OCI-LY3 (cell line): ENCODE results near the gene SFTA2.
A peak's percentile ranks its signal among the peaks of the same experiment; 100 is the strongest.

Experiments used
- H2AFZ ChIP-seq: fragments of 200-600, 300-600 bp; shearing (Covaris generic); 2 replicates; pipeline ENCODE4 v1.6.0; 2014; ENCODE audit warnings: antibody characterized with exemption, low read depth, low read length
- H3K27ac ChIP-seq: fragments of 200-600, 300-600 bp; sonication (generic); 2 replicates; pipeline ENCODE4 v1.5.1; 2014; ENCODE audit warnings: mild to moderate bottlenecking, low read length, moderate library complexity, mixed read lengths
- H3K27me3 ChIP-seq: fragments of 200-600, 300-600 bp; sonication (generic); 2 replicates; pipeline ENCODE4 v1.6.1; 2014; ENCODE audit warnings: low read depth, low read length, mixed read lengths
- H3K36me3 ChIP-seq: fragments of 200-600, 300-600 bp; sonication (generic); replicated peaks from 2 replicates; pipeline ENCODE3; 2014; ENCODE audit warnings: low read depth, low read length, mixed read lengths
- H3K4me1 ChIP-seq: fragments of 300-600, 200-600 bp; sonication (generic); 2 replicates; pipeline ENCODE4 v1.6.1; 2014; ENCODE audit warnings: low read length, mixed read lengths
- H3K4me2 ChIP-seq: fragments of 200-600, 300-600 bp; sonication (generic); 2 replicates; pipeline ENCODE4 v1.6.1; 2014; ENCODE audit warnings: low read length, mixed read lengths
- H3K4me3 ChIP-seq: fragments of 300-600, 200-600 bp; sonication (generic); 2 replicates; pipeline ENCODE4 v1.5.1; 2014; ENCODE audit warnings: antibody characterized with exemption, mild to moderate bottlenecking, low read length, moderate library complexity
- H3K79me2 ChIP-seq: fragments of 300-600, 200-600 bp; shearing (Covaris generic); 2 replicates; pipeline ENCODE4 v1.6.1; 2014; ENCODE audit warnings: mild to moderate bottlenecking, low read length, mixed read lengths
- H3K9ac ChIP-seq: fragments of 300-600, 200-600 bp; shearing (Covaris generic); 2 replicates; pipeline ENCODE4 v1.6.0; 2014; ENCODE audit warnings: mild to moderate bottlenecking, low read length, moderate library complexity
- H3K9me3 ChIP-seq: fragments of 200-600, 300-600 bp; shearing (Covaris generic); 2 replicates; pipeline ENCODE4 v1.6.1; 2014; ENCODE audit warnings: low read length, mixed read lengths; ENCODE audit not compliant: insufficient read depth
- H4K20me1 ChIP-seq: fragments of 200-600, 300-600 bp; sonication (generic); 2 replicates; pipeline ENCODE4 v1.6.1; 2016; ENCODE audit warnings: low read length, mixed read lengths; ENCODE audit not compliant: insufficient read depth
- EZH2phosphoT487 ChIP-seq: fragments of 200-600 bp; shearing (Covaris generic); IDR thresholded peaks from 2 replicates; pipeline ENCODE4 v1.6.1; 2018; ENCODE audit warnings: antibody characterized with exemption, mixed run types, low read depth
- TF ChIP-seq, protein P1 (sequence below): fragments of 200-600, 300-600 bp; sonication (generic); IDR thresholded peaks from 2 replicates; pipeline ENCODE4 v1.5.1; 2014; ENCODE audit warnings: antibody characterized with exemption, low read length, low read depth

SFTA2 gene

DNA sequence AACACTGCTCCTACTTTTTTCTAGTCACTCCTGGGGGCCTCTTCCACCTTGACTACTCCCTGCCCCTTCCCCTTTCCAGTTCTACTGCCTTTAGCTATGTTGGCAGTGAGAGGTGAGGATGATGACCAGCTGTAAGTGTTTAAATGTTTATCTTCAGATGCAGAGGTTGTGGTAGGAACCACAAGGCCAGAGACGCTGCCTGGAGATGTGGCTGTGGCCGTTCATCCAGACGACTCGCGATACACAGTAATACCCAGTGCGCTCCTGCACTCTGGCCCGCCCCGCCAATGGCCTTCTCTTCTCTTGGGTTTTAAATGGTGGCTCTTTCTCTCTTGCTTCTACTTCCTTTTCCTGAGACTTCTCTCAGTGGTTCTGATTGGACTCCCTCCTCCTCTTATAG lies 13.3 kb downstream of the SFTA2 start:
- Histone ChIP-seq H3K36me3 (peaks cover 4% of the 10 kb centered on the region), H3K9ac (no peak overlapping the region), H3K4me1 (peaks cover 9% of the 10 kb centered on the region), H2AFZ (no peak overlapping the region), H3K9me3 (no peaks in the 10 kb centered on the region), H3K4me3 (no peak overlapping the region), H3K27ac (no peak overlapping the region), H3K4me2 (no peak overlapping the region), H4K20me1 (no peaks in the 10 kb centered on the region), H3K27me3 (no peaks in the 10 kb centered on the region), H3K79me2 (peaks cover 7% of the 10 kb centered on the region)
- TF ChIP-seq, protein P1, sequence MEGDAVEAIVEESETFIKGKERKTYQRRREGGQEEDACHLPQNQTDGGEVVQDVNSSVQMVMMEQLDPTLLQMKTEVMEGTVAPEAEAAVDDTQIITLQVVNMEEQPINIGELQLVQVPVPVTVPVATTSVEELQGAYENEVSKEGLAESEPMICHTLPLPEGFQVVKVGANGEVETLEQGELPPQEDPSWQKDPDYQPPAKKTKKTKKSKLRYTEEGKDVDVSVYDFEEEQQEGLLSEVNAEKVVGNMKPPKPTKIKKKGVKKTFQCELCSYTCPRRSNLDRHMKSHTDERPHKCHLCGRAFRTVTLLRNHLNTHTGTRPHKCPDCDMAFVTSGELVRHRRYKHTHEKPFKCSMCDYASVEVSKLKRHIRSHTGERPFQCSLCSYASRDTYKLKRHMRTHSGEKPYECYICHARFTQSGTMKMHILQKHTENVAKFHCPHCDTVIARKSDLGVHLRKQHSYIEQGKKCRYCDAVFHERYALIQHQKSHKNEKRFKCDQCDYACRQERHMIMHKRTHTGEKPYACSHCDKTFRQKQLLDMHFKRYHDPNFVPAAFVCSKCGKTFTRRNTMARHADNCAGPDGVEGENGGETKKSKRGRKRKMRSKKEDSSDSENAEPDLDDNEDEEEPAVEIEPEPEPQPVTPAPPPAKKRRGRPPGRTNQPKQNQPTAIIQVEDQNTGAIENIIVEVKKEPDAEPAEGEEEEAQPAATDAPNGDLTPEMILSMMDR: no peak
- no peak for TF ChIP-seq EZH2phosphoT487

DNA sequence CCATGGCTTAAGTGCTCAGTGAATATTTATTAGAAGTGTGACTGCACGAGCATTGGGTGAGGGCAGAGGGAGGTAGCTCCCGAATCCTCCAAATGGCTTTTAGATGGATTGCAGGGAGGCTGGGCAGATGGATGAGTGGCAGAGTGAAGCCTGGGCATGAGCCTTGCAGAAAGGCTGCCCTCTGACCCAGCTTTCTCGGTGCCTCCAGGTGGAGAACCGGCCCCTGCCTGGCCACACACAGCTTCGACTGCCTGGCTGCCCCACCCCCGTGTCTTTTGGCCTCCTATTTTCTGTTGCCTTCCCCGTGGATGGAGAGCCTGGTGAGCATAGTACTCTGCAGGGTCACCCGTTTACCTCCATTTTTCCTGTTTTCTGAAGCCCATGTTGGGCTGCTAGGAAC lies 14.5 kb downstream of the SFTA2 start:
- H3K27ac ChIP-seq: no peak overlapping the region
- no peaks in the 10 kb centered on the region for H3K9me3 ChIP-seq
- no peak overlapping the region for H3K9ac ChIP-seq
- peaks cover 13% of the 10 kb centered on the region for H3K4me1 ChIP-seq
- no peak overlapping the region for H3K4me2 ChIP-seq
- peaks cover 7% of the 10 kb centered on the region for H3K79me2 ChIP-seq
- peaks cover 4% of the 10 kb centered on the region for H3K36me3 ChIP-seq
- no peaks in the 10 kb centered on the region for H4K20me1 ChIP-seq
- TF ChIP-seq EZH2phosphoT487: no peak
- no peak overlapping the region for H3K4me3 ChIP-seq
- H3K27me3 ChIP-seq: no peaks in the 10 kb centered on the region
- no peak overlapping the region for H2AFZ ChIP-seq

DNA sequence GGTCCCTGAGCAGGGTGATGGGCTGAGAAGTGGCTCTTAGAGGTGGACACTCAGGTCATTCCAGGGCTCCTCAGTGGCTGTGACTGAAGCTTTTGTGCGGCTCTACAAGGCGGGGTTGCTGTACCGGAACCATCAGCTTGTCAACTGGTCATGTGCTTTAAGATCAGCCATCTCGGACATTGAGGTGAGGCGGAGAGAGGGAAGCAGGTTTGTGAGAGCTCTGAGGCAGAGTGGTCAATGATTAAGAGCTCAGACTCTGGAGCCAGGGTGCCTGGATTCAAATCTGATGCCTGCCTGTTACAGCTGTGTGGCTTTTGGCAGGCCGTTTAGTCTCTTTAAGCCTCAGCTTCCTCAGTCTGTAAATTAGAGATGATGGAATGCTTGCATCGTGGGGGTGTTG lies 14.9 kb downstream of the SFTA2 start:
- Histone ChIP-seq H3K4me1 (peaks cover 13% of the 10 kb centered on the region), H3K9me3 (no peaks in the 10 kb centered on the region), H4K20me1 (no peaks in the 10 kb centered on the region), H3K4me3 (no peak overlapping the region), H3K36me3 (peaks cover 1% of the 10 kb centered on the region), H3K4me2 (no peak overlapping the region), H3K79me2 (peaks cover 7% of the 10 kb centered on the region), H3K27me3 (no peaks in the 10 kb centered on the region), H3K27ac (no peak overlapping the region), H3K9ac (no peak overlapping the region), H2AFZ (no peak overlapping the region)
- no peak for TF ChIP-seq EZH2phosphoT487
- TF ChIP-seq, protein P1: no peak

DNA sequence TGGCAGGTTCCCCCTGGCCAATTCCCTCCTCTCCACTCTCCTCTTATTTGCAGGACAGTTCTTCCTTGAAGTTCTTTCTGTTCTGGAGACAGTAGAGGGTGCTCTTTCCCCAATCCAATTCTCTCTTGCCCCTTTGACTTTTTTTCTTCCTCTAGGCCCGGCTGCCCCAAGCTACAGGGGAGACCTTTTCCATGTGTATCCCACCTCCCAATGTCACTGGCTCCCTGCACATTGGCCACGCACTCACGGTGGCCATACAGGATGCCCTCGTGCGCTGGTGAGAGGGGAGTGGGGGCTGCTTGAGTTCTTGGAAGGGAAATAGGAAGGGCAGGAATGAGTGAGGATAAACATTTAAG lies 16.4 kb downstream of the SFTA2 start:
- peak overlapping the region; percentile 94; the same call in 1 of the 2 replicates for H3K9ac ChIP-seq

More for the DNA sequence above, 16.4 kb downstream of the SFTA2 start:
- Histone ChIP-seq H3K36me3 (no peaks in the 10 kb centered on the region), H3K9me3 (no peaks in the 10 kb centered on the region), H3K27me3 (no peaks in the 10 kb centered on the region), H3K4me3 (peak overlapping the region; percentile 99; the same call in 1 of the 2 replicates), H3K79me2 (peaks cover 7% of the 10 kb centered on the region), H3K4me1 (peaks cover 13% of the 10 kb centered on the region), H3K4me2 (peak overlapping the region; percentile 100), H2AFZ (no peak overlapping the region), H4K20me1 (no peaks in the 10 kb centered on the region), H3K27ac (no peak overlapping the region)
- TF ChIP-seq, protein P1: peak; percentile 68
- TF ChIP-seq EZH2phosphoT487: no peak
